Heart left ventricle (tissue), 13 donors: Measurements from ENCODE around the gene BMPER.

ENCODE experiments used
- POLR2A ChIP-seq, 2 donors: fragments of 450-650 bp; IDR thresholded peaks; one replicate each; pipeline ENCODE4 v1.6.1; 2017; ENCODE audit warnings: antibody characterized with exemption in 2 of 2, mild to moderate bottlenecking in 2 of 2, moderate library complexity in 2 of 2
- TF ChIP-seq, protein P1 (sequence below), 12 donors: fragments of 200-600 bp; sonication (generic) in 4 of 12; IDR thresholded peaks; one replicate each; pipeline versions ENCODE4 v1.5.0 to v1.8.0; 2018 to 2022; ENCODE audit warnings: antibody characterized with exemption in 12 of 12, mild to moderate bottlenecking in 5 of 12
- donor health status: ischemic (EF 13 %, LVEDD 7.1; RV severe dilation, severe dysfunction).
- donor health status: DM: no; HTN: yes; CAD: no.
- donor health status: DM: no; HTN: no; CAD: no.
- donor health status: ischemic (EF 25% LVEDD 6.9; RV normal size, moderate dysfunction).
- donor health status: ischemic (EF 25% LVEDD 5.7; RV mildly dilated, moderate dysfunction).
- donor health status: ischemic (EF 35%, LVEDD 5.7; RV mildly dilated, moderate dysfunction).
- donor health status: nonischemic (EF 11% LVEDD 7.7; RV severe dilation, severe dysfunction).
- donor health status: DM: yes; HTN: yes; CAD: no.
- donor health status: PGD.
- donor health status: ischemic (EF 29% LVEDD 5.4; RV normal size, mild dysfunction).
- donor health status: nonischemic (EF 23%, LVEDD 6.1; RV moderate dilation, normal function).

DNA sequence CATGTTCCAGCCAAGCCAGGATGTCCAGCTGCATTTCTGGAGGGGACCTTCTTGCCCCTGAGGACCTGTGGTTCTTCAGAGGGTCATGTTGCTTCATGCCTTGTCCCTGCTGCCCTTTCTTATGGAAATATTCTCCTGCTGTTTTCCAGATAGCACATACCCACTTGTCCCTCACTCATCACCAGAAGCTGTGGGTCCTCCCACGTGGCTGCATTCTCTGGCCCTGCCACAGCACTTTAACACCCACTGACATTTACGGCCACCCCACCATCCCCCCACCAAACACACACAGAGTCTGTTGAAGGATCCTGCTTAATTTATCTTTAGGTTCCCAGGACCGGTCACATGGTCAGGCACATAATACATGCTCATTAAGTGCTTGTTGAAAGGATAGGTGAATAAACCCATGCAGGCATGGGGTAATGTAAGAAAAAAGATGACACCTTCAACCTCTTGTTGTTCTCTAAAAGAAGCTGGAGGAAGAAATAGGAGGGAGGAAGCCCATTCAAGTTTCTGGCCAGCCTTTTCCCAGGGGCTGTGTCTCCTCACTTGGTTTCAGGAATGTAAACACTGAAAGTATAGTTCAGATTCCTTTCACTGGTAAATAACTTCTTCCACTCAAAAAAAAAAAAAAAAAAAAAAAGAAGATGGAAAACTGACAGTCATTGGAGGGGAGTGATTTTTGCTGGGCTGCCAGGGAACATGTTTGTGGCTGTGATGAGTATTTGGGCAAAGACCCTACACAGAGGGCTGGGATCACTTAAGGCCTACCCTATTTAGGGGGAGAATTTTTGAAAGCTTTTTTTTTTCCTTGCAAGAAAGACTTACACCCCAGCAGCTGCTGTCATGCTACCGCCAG is 19.8 kb upstream of the BMPER start:
- TF ChIP-seq, protein P1, sequence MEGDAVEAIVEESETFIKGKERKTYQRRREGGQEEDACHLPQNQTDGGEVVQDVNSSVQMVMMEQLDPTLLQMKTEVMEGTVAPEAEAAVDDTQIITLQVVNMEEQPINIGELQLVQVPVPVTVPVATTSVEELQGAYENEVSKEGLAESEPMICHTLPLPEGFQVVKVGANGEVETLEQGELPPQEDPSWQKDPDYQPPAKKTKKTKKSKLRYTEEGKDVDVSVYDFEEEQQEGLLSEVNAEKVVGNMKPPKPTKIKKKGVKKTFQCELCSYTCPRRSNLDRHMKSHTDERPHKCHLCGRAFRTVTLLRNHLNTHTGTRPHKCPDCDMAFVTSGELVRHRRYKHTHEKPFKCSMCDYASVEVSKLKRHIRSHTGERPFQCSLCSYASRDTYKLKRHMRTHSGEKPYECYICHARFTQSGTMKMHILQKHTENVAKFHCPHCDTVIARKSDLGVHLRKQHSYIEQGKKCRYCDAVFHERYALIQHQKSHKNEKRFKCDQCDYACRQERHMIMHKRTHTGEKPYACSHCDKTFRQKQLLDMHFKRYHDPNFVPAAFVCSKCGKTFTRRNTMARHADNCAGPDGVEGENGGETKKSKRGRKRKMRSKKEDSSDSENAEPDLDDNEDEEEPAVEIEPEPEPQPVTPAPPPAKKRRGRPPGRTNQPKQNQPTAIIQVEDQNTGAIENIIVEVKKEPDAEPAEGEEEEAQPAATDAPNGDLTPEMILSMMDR (IDR thresholded peaks at IDR 0.05) = no peak
- TF ChIP-seq POLR2A (IDR thresholded peaks at IDR 0.05) = no peak
